Measurements from ENCODE around the gene DHRS2. TPM values are rescaled to one million over a fixed set of nuclear protein-coding genes. Genes with fewer than 3 reads are reported as not detected.

The DHRS2 gene
- polyA plus RNA-seq, 6 donors from 2014 or later: not detected

- Mint-ChIP-seq H3K36me3 (no peaks in the 10 kb centered on the region), H3K9me3 (peaks cover 0 to 6% (median 2%) of the 10 kb centered on the region in 7 donors), H3K27ac (no peak overlapping the region), H3K4me3 (no peak overlapping the region), H3K4me1 (no peaks in the 10 kb centered on the region), H3K27me3 (peaks cover 0 to 10% (median 4%) of the 10 kb centered on the region in 3 donors)
- DNase-seq (no peak), ATAC-seq (ENCODE audit: low read depth in 2 of 2) (no peak)
These were observed 5.2 kb downstream of the DHRS2 start for GRCh38 chr14:23641180-23641914.

- Mint-ChIP-seq H3K9me3 (peaks cover 0 to 4% (median 0%) of the 10 kb centered on the region in 7 donors), H3K27me3 (peaks cover 0 to 10% (median 5%) of the 10 kb centered on the region in 3 donors), H3K36me3 (no peaks in the 10 kb centered on the region), H3K4me3 (no peak overlapping the region), H3K4me1 (no peaks in the 10 kb centered on the region), H3K27ac (no peak overlapping the region)
- DNase-seq (no peak), ATAC-seq (ENCODE audit: low read depth in 2 of 2) (no peak)
These were observed 5.9 kb downstream of the DHRS2 start for GRCh38 chr14:23641915-23642588.

- Mint-ChIP-seq H3K9me3 (peaks cover 0 to 2% (median 0%) of the 10 kb centered on the region in 7 donors), H3K36me3 (no peaks in the 10 kb centered on the region), H3K4me3 (no peak overlapping the region), H3K27ac (no peak overlapping the region), H3K27me3 (peaks cover 3 to 26% (median 21%) of the 10 kb centered on the region in 3 donors), H3K4me1 (no peaks in the 10 kb centered on the region)
- ATAC-seq (ENCODE audit: low read depth in 2 of 2): no peak
- no peak for DNase-seq
These were observed 7.5 kb downstream of the DHRS2 start for GRCh38 chr14:23643533-23644194.

GRCh38 chr14:23644195-23644918 is 8.2 kb downstream of the DHRS2 start:
- Mint-ChIP-seq H3K36me3 (no peaks in the 10 kb centered on the region), H3K9me3 (peaks cover 0 to 2% (median 0%) of the 10 kb centered on the region in 7 donors), H3K27ac (no peak overlapping the region), H3K4me3 (no peak overlapping the region), H3K27me3 (peaks cover 3 to 33% (median 23%) of the 10 kb centered on the region in 3 donors), H3K4me1 (no peaks in the 10 kb centered on the region)
- ATAC-seq (ENCODE audit: low read depth in 2 of 2): no peak
- no peak for DNase-seq

GRCh38 chr14:23644919-23645336 is 8.8 kb downstream of the DHRS2 start:
- H3K27ac Mint-ChIP-seq: no peak overlapping the region
- ATAC-seq (ENCODE audit: low read depth in 2 of 2): no peak

GRCh38 chr14:23645504-23645811 is 9.3 kb downstream of the DHRS2 start:
- peak overlapping the region in 1 of 6 donors; percentile 54 for H3K27ac Mint-ChIP-seq
- DNase-seq (no peak), ATAC-seq (ENCODE audit: low read depth in 2 of 2) (no peak)
- no peak overlapping the region for H3K4me3 Mint-ChIP-seq
- H3K36me3 Mint-ChIP-seq: no peaks in the 10 kb centered on the region
- peaks cover 0 to 2% (median 0%) of the 10 kb centered on the region in 7 donors for H3K9me3 Mint-ChIP-seq
- H3K4me1 Mint-ChIP-seq: no peaks in the 10 kb centered on the region
- peaks cover 8 to 39% (median 33%) of the 10 kb centered on the region in 3 donors for H3K27me3 Mint-ChIP-seq

More at GRCh38 chr14:23644919-23645336, 8.8 kb downstream of the DHRS2 start:
- DNase-seq: no peak
- no peaks in the 10 kb centered on the region for H3K4me1 Mint-ChIP-seq
- no peaks in the 10 kb centered on the region for H3K36me3 Mint-ChIP-seq
- H3K27me3 Mint-ChIP-seq: peaks cover 8 to 38% (median 28%) of the 10 kb centered on the region in 3 donors
- H3K4me3 Mint-ChIP-seq: no peak overlapping the region
- H3K9me3 Mint-ChIP-seq: peaks cover 0 to 2% (median 0%) of the 10 kb centered on the region in 7 donors

GRCh38 chr14:23645812-23646647 is 9.9 kb downstream of the DHRS2 start:
- Mint-ChIP-seq H3K4me1 (no peaks in the 10 kb centered on the region), H3K9me3 (peaks cover 0 to 2% (median 0%) of the 10 kb centered on the region in 7 donors), H3K27me3 (peaks cover 8 to 43% (median 35%) of the 10 kb centered on the region in 3 donors), H3K4me3 (no peak overlapping the region), H3K36me3 (no peaks in the 10 kb centered on the region), H3K27ac (no peak overlapping the region)
- no peak for ATAC-seq (ENCODE audit: low read depth in 2 of 2)
- DNase-seq: no peak

GRCh38 chr14:23646648-23647549 is 10.7 kb downstream of the DHRS2 start:
- DNase-seq (no peak), ATAC-seq (ENCODE audit: low read depth in 2 of 2) (no peak)
- no peaks in the 10 kb centered on the region for H3K36me3 Mint-ChIP-seq
- H3K4me3 Mint-ChIP-seq: no peak overlapping the region
- no peaks in the 10 kb centered on the region for H3K4me1 Mint-ChIP-seq
- peaks cover 8 to 47% (median 35%) of the 10 kb centered on the region in 3 donors for H3K27me3 Mint-ChIP-seq
- no peak overlapping the region for H3K27ac Mint-ChIP-seq
- H3K9me3 Mint-ChIP-seq: peaks cover 0 to 2% (median 0%) of the 10 kb centered on the region in 7 donors

GRCh38 chr14:23647619-23648018 is 11.5 kb downstream of the DHRS2 start:
- Mint-ChIP-seq H3K36me3 (no peaks in the 10 kb centered on the region), H3K9me3 (peaks cover 0 to 2% (median 0%) of the 10 kb centered on the region in 7 donors), H3K27me3 (peaks cover 8 to 47% (median 35%) of the 10 kb centered on the region in 3 donors), H3K27ac (no peak overlapping the region), H3K4me1 (no peaks in the 10 kb centered on the region), H3K4me3 (no peak overlapping the region)
- ATAC-seq (ENCODE audit: low read depth in 2 of 2) (no peak), DNase-seq (no peak)

- Mint-ChIP-seq H3K27ac (peak overlapping the region in 1 of 6 donors; percentile 50), H3K4me1 (no peaks in the 10 kb centered on the region), H3K36me3 (no peaks in the 10 kb centered on the region), H3K27me3 (peaks cover 8 to 47% (median 41%) of the 10 kb centered on the region in 3 donors), H3K9me3 (peaks cover 0 to 2% (median 0%) of the 10 kb centered on the region in 7 donors), H3K4me3 (no peak overlapping the region)
- ATAC-seq (ENCODE audit: low read depth in 2 of 2): no peak
- no peak for DNase-seq
These were observed 12.7 kb downstream of the DHRS2 start for GRCh38 chr14:23648764-23649460.

- no peak for ATAC-seq (ENCODE audit: low read depth in 2 of 2)
- Mint-ChIP-seq H3K4me1 (no peaks in the 10 kb centered on the region), H3K27ac (peak overlapping the region in 1 of 6 donors; percentile 56), H3K9me3 (peaks cover 0 to 4% (median 0%) of the 10 kb centered on the region in 7 donors), H3K36me3 (no peaks in the 10 kb centered on the region), H3K27me3 (peaks cover 8 to 41% (median 37%) of the 10 kb centered on the region in 3 donors), H3K4me3 (no peak overlapping the region)
- no peak for DNase-seq
These were observed 14.3 kb downstream of the DHRS2 start for GRCh38 chr14:23650506-23650905.
